ENCODE measurements around the gene NIPSNAP2. TPM values are rescaled to one million over a fixed set of nuclear protein-coding genes. Genes with fewer than 3 reads are reported as not detected.
"Not testable (repeated sequence)": the region's sequence is repeated elsewhere in the genome, so short reads cannot be mapped to it uniquely, and the experiment has no call there.

NIPSNAP2 gene
- total RNA-seq, 1 donor from 2014 or later = 39.4 TPM

GRCh38 chr7:56009695-56010094, 45.3 kb downstream of the NIPSNAP2 start:
- TF ChIP-seq, protein P1, sequence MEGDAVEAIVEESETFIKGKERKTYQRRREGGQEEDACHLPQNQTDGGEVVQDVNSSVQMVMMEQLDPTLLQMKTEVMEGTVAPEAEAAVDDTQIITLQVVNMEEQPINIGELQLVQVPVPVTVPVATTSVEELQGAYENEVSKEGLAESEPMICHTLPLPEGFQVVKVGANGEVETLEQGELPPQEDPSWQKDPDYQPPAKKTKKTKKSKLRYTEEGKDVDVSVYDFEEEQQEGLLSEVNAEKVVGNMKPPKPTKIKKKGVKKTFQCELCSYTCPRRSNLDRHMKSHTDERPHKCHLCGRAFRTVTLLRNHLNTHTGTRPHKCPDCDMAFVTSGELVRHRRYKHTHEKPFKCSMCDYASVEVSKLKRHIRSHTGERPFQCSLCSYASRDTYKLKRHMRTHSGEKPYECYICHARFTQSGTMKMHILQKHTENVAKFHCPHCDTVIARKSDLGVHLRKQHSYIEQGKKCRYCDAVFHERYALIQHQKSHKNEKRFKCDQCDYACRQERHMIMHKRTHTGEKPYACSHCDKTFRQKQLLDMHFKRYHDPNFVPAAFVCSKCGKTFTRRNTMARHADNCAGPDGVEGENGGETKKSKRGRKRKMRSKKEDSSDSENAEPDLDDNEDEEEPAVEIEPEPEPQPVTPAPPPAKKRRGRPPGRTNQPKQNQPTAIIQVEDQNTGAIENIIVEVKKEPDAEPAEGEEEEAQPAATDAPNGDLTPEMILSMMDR (IDR thresholded peaks at IDR 0.05; ENCODE audit: unreplicated experiment) = no peak
- Mint-ChIP-seq H3K36me3 (ENCODE audit: low read depth, unreplicated experiment) (peaks cover 7% of the 10 kb centered on the region), H3K27me3 (ENCODE audit: unreplicated experiment) (no peaks in the 10 kb centered on the region), H3K4me1 (ENCODE audit: unreplicated experiment) (no peaks in the 10 kb centered on the region), H3K9me3 (ENCODE audit: unreplicated experiment) (no peaks in the 10 kb centered on the region), H3K4me3 (ENCODE audit: unreplicated experiment) (no peak overlapping the region), H3K27ac (ENCODE audit: unreplicated experiment) (no peak overlapping the region)
- DNase-seq (ENCODE audit: low spot score) = no peak

DNA sequence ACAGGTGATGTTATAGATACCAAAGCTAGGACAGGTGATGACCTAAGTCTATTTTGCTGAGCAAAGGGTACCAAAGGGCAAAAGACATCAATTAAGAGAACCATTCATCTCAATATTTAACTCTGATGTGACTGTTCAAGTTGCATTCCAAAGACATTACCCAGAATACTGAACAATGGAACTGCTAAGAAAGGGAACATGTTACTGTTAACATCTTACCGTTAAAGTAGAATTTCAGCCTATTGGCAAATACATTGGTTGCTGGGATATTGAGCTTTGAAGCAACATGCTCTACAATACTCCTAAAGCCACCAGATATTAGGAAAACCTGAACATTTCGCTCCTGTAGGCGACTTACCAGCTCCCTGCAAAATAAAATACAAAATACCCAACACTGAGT, 52.6 kb downstream of the NIPSNAP2 start:
- not testable (repeated sequence) for H3K27me3 Mint-ChIP-seq (ENCODE audit: unreplicated experiment)

DNA sequence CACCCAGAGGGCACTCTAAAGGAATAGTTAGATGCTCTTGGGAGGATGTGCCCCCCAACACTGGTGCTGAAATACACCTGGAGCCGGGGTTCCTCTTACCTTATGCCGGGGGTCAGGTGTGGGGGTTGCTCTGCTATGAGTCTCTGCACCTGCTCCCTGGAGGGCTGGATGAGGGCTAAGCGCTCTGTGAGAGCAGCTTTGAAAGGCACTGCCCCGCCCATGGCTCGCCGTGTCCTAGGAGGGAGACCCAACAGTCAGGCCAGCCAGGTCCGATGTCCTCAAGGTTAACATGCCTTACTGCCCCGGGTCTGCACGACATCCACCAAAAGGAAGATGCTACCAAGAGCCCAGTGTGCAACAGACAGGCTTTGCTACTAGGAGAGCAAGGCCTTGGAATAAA, 55.1 kb downstream of the NIPSNAP2 start:
- Mint-ChIP-seq H3K27me3 (ENCODE audit: unreplicated experiment) (peaks cover 3% of the 10 kb centered on the region), H3K4me1 (ENCODE audit: unreplicated experiment) (no peaks in the 10 kb centered on the region), H3K9me3 (ENCODE audit: unreplicated experiment) (no peaks in the 10 kb centered on the region), H3K27ac (ENCODE audit: unreplicated experiment) (no peak overlapping the region), H3K4me3 (ENCODE audit: unreplicated experiment) (no peak overlapping the region), H3K36me3 (ENCODE audit: low read depth, unreplicated experiment) (peaks cover 15% of the 10 kb centered on the region)
- TF ChIP-seq, protein P1 (IDR thresholded peaks at IDR 0.05; ENCODE audit: unreplicated experiment) = no peak
- DNase-seq (ENCODE audit: low spot score) = no peak

More for the DNA sequence above, 52.6 kb downstream of the NIPSNAP2 start:
- not testable (repeated sequence) for H3K36me3 Mint-ChIP-seq (ENCODE audit: low read depth, unreplicated experiment); DNase-seq (ENCODE audit: low spot score); H3K27ac Mint-ChIP-seq (ENCODE audit: unreplicated experiment); H3K4me1 Mint-ChIP-seq (ENCODE audit: unreplicated experiment); H3K4me3 Mint-ChIP-seq (ENCODE audit: unreplicated experiment); H3K9me3 Mint-ChIP-seq (ENCODE audit: unreplicated experiment)

GRCh38 chr7:56023500-56023899, 59.1 kb downstream of the NIPSNAP2 start:
- TF ChIP-seq, protein P1 (IDR thresholded peaks at IDR 0.05; ENCODE audit: unreplicated experiment) = no peak
- no peak for DNase-seq (ENCODE audit: low spot score)
- Mint-ChIP-seq H3K27ac (ENCODE audit: unreplicated experiment) (no peak overlapping the region), H3K27me3 (ENCODE audit: unreplicated experiment) (peaks cover 4% of the 10 kb centered on the region), H3K4me1 (ENCODE audit: unreplicated experiment) (no peaks in the 10 kb centered on the region), H3K4me3 (ENCODE audit: unreplicated experiment) (no peak overlapping the region), H3K36me3 (ENCODE audit: low read depth, unreplicated experiment) (peaks cover 27% of the 10 kb centered on the region), H3K9me3 (ENCODE audit: unreplicated experiment) (no peaks in the 10 kb centered on the region)

DNA sequence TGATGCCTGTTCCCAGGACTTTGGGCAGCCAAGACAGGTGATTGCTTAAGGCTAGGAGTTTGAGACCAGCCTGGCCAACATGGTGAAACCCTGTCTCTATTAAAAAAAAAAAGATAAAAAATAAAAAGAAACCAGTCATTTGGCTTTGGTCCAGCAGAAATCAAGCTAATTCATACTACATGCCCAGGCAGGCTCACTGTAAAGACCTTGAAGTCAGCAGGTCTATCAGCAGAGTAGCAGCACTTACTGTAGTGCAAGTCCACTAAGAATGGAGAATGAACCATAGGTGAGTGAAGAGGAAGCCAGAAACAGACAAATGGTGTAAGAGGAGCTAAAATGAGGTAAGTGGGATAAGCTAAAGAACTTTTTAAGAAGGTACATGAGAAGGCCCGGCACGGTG, 62.2 kb downstream of the NIPSNAP2 start:
- H3K4me3 Mint-ChIP-seq (ENCODE audit: unreplicated experiment) = no peak overlapping the region
- no peaks in the 10 kb centered on the region for H3K9me3 Mint-ChIP-seq (ENCODE audit: unreplicated experiment)
- DNase-seq (ENCODE audit: low spot score) = no peak
- H3K4me1 Mint-ChIP-seq (ENCODE audit: unreplicated experiment) = peaks cover 3% of the 10 kb centered on the region
- H3K27ac Mint-ChIP-seq (ENCODE audit: unreplicated experiment) = no peak overlapping the region
- H3K27me3 Mint-ChIP-seq (ENCODE audit: unreplicated experiment) = peaks cover 4% of the 10 kb centered on the region
- H3K36me3 Mint-ChIP-seq (ENCODE audit: low read depth, unreplicated experiment) = peaks cover 22% of the 10 kb centered on the region
- TF ChIP-seq, protein P1 (IDR thresholded peaks at IDR 0.05; ENCODE audit: unreplicated experiment) = no peak

All from endothelial cell (in vitro differentiated cells).